PC-9 (cell line): ENCODE results near the gene ACBD6. TPM values are rescaled to one million over a fixed set of nuclear protein-coding genes. Genes with fewer than 3 reads are reported as not detected.
A peak's percentile ranks its signal among the peaks of the same experiment; 100 is the strongest.

ENCODE experiments used
- BruUV-seq: library from RNA; stranded (reverse); fragments of 400-500 nt; replicated peaks from 2 replicates; lab custom pipeline; 2021; lab: Mats Ljungman, UMichigan
- CTCF ChIA-PET: fragments of 300-600 bp; sonication (Branson Sonifier 250); formaldehyde crosslinking; loops from one replicate; lab custom pipeline; 2022; ENCODE audit warnings: antibody characterized with exemption; lab: Charles Lee
- POLR2A ChIA-PET: fragments of 300-600 bp; sonication (Branson Sonifier 250); formaldehyde crosslinking; loops from one replicate; lab custom pipeline; 2022; ENCODE audit warnings: antibody characterized with exemption; ENCODE audit not compliant: unreplicated experiment; lab: Charles Lee
- DNase-seq, 2 experiments: peaks; one replicate each; pipeline versions ENCODE4 v3.0.0 to v3.0.0-alpha.2; 2015 to 2022; ENCODE audit warnings: mixed read lengths in 1 of 2
- H2AFZ ChIP-seq: fragments of 200-600 bp; sonication (generic); 2 replicates; pipeline ENCODE4 v1.8.1; 2017; ENCODE audit warnings: antibody characterized with exemption
- H3F3A ChIP-seq: fragments of 200-600 bp; sonication (generic); 2 replicates; pipeline ENCODE4 v1.8.1; 2017; ENCODE audit warnings: antibody characterized with exemption, mild to moderate bottlenecking, low read depth; ENCODE audit not compliant: insufficient read depth
- H3K27ac ChIP-seq: fragments of 200-600 bp; sonication (generic); 2 replicates; pipeline ENCODE4 v1.6.1; 2016; ENCODE audit warnings: mixed run types
- H3K27me3 ChIP-seq: fragments of 200-600 bp; sonication (generic); 2 replicates; pipeline ENCODE4 v1.6.1; 2016; ENCODE audit warnings: low read depth, mixed run types; ENCODE audit not compliant: insufficient read depth
- H3K36me3 ChIP-seq: fragments of 200-600 bp; sonication (generic); 2 replicates; pipeline ENCODE4 v1.6.1; 2016; ENCODE audit warnings: low read depth, mixed run types
- H3K4me1 ChIP-seq: fragments of 200-600 bp; sonication (generic); replicated peaks from 2 replicates; pipeline ENCODE4 v1.6.1; 2016; ENCODE audit warnings: mixed run types; ENCODE audit not compliant: insufficient read depth
- H3K4me2 ChIP-seq: fragments of 200-600 bp; sonication (generic); 2 replicates; pipeline ENCODE4 v1.6.1; 2017; ENCODE audit warnings: mixed run types
- H3K4me3 ChIP-seq: fragments of 200-600 bp; sonication (generic); 2 replicates; pipeline ENCODE4 v1.6.1; 2016; ENCODE audit warnings: mixed run types
- H3K79me2 ChIP-seq: fragments of 200-600 bp; sonication (generic); 2 replicates; pipeline ENCODE4 v1.6.1; 2017; ENCODE audit warnings: low read depth, mixed run types
- H3K9me2 ChIP-seq: fragments of 200-600 bp; sonication (generic); 2 replicates; pipeline ENCODE4 v1.8.1; 2017; ENCODE audit warnings: mild to moderate bottlenecking; ENCODE audit not compliant: insufficient read depth
- H3K9me3 ChIP-seq: fragments of 200-600 bp; sonication (generic); 2 replicates; pipeline ENCODE4 v1.8.1; 2016; ENCODE audit warnings: low read depth; ENCODE audit not compliant: insufficient read depth
- H4K20me1 ChIP-seq: fragments of 200-600 bp; sonication (generic); 2 replicates; pipeline ENCODE4 v1.8.1; 2017; ENCODE audit not compliant: insufficient read depth
- CTCF ChIP-seq: fragments of 200-600 bp; sonication (generic); conservative IDR thresholded peaks from 2 replicates; pipeline ENCODE4 v1.6.1; 2017; ENCODE audit warnings: mixed run types, antibody characterized with exemption, mild to moderate bottlenecking, moderate library complexity
- EZH2 ChIP-seq: fragments of 200-600 bp; sonication (generic); IDR thresholded peaks from 2 replicates; pipeline ENCODE4 v1.8.0; 2017; ENCODE audit warnings: antibody characterized with exemption, low read depth
- intact Hi-C: fragments of 100-400 bp; cut with micrococcal nuclease; formaldehyde crosslinking; loops from one replicate; pipeline ENCODE4 v1.10.0; 2022; ENCODE audit not compliant: unreplicated experiment
- total RNA-seq: library from RNA; stranded (reverse); gene quantifications from 2 replicates; pipeline ENCODE4 v1.2.3, GENCODE V29; 2021

ACBD6 gene
- total RNA-seq, 1 experiment from 2014 or later = 61.0 TPM

DNA sequence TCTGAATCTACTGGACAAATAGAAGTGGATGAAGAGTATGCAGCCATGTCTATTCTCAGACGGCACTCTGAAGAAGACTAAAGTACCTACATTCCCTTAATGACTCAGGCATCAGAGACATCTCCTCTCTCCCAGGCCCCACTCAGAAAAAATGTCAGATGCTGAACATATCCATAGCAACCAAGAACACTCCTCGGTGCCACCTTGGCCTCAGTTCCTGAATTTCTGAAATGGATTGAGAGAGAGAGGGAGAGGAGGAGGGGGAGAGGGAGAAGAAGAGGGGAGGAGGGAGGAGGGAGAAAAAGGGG, 40.4 kb upstream of the ACBD6 start:
- Histone ChIP-seq H3K9me2 (no peaks in the 10 kb centered on the region), H3K9me3 (no peaks in the 10 kb centered on the region), H3K4me2 (no peak overlapping the region), H3K79me2 (no peaks in the 10 kb centered on the region), H3F3A (no peaks in the 10 kb centered on the region), H3K4me1 (no peaks in the 10 kb centered on the region), H4K20me1 (no peaks in the 10 kb centered on the region), H3K27ac (no peak overlapping the region), H3K4me3 (no peak overlapping the region), H2AFZ (peak overlapping the region; percentile 60; the same call in 1 of the 2 replicates), H3K36me3 (no peaks in the 10 kb centered on the region), H3K27me3 (no peaks in the 10 kb centered on the region)
- BruUV-seq = no TSS peak
- no peak for DNase-seq
- ChIA-PET POLR2A (no interaction called here), CTCF (no interaction called here)
- intact Hi-C loops = no loop called here
- TF ChIP-seq CTCF (no peak), EZH2 (no peak)

- intact Hi-C loops = no loop called here
Observed at GRCh38 chr1:180542113-180542837, 39.9 kb upstream of the ACBD6 start.

DNA sequence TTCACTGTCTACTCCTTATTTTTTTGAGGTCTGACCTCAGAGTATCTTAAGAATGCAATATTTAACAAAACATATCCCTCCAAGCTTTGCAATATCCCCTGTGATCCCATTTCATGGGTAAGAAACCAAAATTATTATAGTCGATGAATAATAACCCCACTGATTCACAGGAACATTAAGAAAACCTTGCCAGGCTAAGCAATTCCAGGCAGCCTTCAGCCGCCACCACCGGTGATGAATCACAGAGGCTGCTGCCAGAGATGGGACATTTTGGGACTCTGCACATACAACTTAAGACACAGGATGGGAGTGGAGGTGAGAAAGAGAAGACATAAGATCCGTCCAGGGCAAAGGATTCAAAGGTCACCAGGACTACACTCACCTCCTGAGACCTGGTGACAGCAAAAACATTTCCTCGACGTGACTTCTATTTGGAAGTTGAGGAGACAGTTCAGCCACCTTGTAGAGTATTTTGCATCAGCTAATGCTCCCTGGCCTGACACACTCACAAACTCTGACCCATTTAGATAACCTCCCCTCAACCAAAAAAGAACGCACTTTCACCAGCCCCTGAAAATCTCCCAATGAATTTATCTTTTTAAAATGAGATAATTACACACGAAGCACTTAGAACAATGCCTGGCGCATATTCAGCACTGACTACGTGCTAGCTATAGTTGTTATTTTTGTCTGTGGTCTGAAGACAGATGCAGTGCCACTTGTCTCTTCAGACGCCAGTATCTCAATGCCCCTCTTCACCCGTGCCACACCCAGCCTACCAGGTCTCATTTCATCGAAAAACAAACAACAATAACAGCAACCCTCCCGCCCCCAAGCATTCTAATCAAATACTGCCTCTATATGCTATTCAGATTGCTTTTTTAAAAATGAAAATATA, 38.6 kb upstream of the ACBD6 start:
- intact Hi-C loops = no loop called here
- ChIA-PET CTCF (no interaction called here), POLR2A (no interaction called here)
- no TSS peak for BruUV-seq
- no peak for TF ChIP-seq EZH2
- H4K20me1 ChIP-seq = no peaks in the 10 kb centered on the region
- no peaks in the 10 kb centered on the region for H3K36me3 ChIP-seq
- H3K27ac ChIP-seq = no peak overlapping the region
- no peaks in the 10 kb centered on the region for H3K79me2 ChIP-seq
- H3F3A ChIP-seq = no peaks in the 10 kb centered on the region
- H3K4me3 ChIP-seq = no peak overlapping the region
- no peaks in the 10 kb centered on the region for H3K4me1 ChIP-seq
- no peak overlapping the region for H2AFZ ChIP-seq
- DNase-seq = no peak
- H3K9me3 ChIP-seq = no peaks in the 10 kb centered on the region
- H3K27me3 ChIP-seq = no peaks in the 10 kb centered on the region
- H3K4me2 ChIP-seq = no peak overlapping the region
- H3K9me2 ChIP-seq = no peaks in the 10 kb centered on the region

More at GRCh38 chr1:180542113-180542837, 39.9 kb upstream of the ACBD6 start:
- no peaks in the 10 kb centered on the region for H3K27me3 ChIP-seq
- H3K79me2 ChIP-seq = no peaks in the 10 kb centered on the region
- TF ChIP-seq CTCF = no peak
- TF ChIP-seq EZH2 = no peak
- H3F3A ChIP-seq = no peaks in the 10 kb centered on the region
- no peak overlapping the region for H3K4me2 ChIP-seq
- no peak overlapping the region for H3K4me3 ChIP-seq
- no peaks in the 10 kb centered on the region for H3K9me2 ChIP-seq
- H4K20me1 ChIP-seq = no peaks in the 10 kb centered on the region
- no peak overlapping the region for H3K27ac ChIP-seq
- no peaks in the 10 kb centered on the region for H3K36me3 ChIP-seq
- CTCF ChIA-PET = no interaction called here
- H2AFZ ChIP-seq = peak overlapping the region; percentile 60; the same call in 1 of the 2 replicates
- BruUV-seq = no TSS peak
- no peak for DNase-seq
- H3K4me1 ChIP-seq = no peaks in the 10 kb centered on the region
- POLR2A ChIA-PET = no interaction called here
- no peaks in the 10 kb centered on the region for H3K9me3 ChIP-seq
